Hematopoietic multipotent progenitor cell treated with erythropoietin and hydrocortisone succinate and interleukin-3 and kit ligand, for 4 days (in vitro differentiated cells): ENCODE measurements around the gene SH3PXD2A.
"Not testable (repeated sequence)": the region's sequence is repeated elsewhere in the genome, so short reads cannot be mapped to it uniquely, and the experiment has no call there.

Experiments used
- DNase-seq: peaks from one replicate; pipeline ENCODE4 v3.0.0-alpha.2; 2015

SH3PXD2A gene

DNA sequence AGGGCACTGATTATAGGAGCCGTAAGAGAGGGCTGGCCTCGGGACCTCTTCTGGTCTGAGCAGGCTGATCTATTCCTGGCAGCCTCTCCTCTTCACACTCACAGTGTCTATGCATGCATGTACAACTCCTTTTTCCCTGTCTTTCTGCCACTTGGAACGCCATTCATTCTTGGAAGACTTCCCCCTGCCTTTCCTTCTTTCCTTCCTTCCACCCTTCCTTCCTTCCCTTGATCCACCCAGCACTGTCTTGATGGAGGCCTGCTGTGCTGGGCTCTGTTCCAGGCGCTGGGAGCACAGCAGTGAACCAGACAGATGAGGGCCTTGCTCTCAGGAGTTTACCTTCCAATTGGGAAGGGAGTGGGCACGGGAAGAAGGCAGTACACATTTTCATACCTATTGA is 114.8 kb downstream of the SH3PXD2A start:
- DNase-seq = no peak

DNA sequence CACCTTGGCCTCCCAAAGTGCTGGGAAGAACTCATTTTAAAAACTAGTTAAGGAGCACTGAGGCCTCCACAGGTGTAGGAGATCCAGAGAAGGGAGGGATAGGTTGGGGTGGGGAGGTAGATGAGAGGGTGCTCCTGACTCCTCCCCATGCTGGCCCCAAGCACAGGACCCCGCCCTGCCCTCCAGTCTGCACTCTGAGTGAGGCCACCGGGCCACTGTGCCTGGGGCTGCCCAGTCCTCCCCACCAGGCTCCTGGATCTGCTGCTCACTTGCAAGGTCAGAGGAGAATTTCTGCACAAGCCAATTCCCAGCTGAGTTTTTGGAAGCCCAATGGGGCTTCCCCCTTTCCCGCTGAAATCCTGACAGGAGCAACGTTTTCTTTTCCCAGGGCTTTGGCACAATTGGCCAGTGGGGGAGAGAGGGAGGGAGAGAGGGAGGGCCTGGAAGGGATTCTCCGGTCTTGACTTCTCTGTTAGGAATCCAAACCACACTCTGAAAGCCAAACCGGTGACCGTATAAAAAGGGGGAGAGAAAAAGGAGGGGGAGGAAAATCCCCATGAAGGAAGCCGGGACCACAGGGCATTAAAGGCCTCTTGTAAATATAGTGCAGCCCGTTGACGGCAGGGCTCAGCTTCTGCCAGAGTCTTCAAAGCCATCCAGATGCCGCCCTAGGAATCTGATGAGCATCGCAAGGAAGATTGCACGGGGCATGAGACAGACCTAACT is 116.2 kb downstream of the SH3PXD2A start:
- no peak for DNase-seq

DNA sequence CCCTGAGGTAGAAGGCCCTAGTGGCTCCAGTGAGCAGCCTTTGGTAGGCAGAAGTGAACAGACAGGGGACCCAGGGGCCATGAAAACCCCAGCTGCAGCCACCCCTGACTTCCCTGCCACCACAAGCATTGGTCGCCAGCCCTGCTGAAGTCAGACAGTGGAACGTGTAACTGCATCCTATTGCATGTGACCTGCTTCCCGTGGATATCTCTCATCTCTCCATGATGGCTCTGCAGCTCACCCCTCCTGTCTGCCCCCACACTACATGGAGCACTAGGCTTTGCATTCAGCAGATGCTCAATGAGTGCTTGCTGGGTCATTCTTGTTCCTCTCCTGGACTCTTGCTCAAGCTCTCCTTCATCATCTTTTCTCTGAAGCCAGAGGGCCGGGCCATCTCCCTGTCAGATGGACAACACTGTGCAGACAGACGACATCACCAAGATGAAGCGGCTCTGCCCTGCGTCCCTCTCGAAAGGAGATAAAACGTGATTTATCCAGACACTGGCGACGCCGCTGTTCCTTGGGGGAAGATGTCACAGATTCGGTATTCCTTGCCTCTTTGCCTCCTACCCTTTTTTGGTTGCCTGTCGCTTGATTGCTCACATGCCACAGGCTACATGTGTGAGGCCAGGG is 117.5 kb downstream of the SH3PXD2A start:
- DNase-seq = no peak

DNA sequence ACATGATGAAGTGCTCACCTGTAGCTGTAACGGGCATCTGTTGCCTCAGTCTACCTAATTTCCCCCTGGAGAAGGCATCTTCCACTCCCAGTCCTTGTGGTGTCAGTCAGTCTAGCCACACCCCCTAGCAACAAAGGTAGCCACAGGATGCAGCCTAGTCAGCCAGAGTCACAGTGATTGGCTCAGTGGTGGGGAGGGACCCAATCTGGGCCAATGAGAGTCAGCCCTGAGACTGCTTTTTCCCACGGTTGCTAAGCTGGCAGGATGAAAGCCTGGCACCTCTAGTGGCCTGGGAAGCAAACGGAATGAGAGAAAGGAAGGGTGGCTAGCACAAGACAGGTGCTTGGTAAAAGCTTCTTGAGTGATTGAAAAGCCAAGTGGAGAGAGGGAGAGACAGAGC is 118.6 kb downstream of the SH3PXD2A start:
- DNase-seq = peak; percentile 41

GRCh38 chr10:103736044-103736443 is 119.3 kb downstream of the SH3PXD2A start:
- no peak for DNase-seq

- no peak for DNase-seq
Observed at GRCh38 chr10:103734731-103735130, 120.6 kb downstream of the SH3PXD2A start.

GRCh38 chr10:103733045-103733419 is 122.3 kb downstream of the SH3PXD2A start:
- DNase-seq = no peak

DNA sequence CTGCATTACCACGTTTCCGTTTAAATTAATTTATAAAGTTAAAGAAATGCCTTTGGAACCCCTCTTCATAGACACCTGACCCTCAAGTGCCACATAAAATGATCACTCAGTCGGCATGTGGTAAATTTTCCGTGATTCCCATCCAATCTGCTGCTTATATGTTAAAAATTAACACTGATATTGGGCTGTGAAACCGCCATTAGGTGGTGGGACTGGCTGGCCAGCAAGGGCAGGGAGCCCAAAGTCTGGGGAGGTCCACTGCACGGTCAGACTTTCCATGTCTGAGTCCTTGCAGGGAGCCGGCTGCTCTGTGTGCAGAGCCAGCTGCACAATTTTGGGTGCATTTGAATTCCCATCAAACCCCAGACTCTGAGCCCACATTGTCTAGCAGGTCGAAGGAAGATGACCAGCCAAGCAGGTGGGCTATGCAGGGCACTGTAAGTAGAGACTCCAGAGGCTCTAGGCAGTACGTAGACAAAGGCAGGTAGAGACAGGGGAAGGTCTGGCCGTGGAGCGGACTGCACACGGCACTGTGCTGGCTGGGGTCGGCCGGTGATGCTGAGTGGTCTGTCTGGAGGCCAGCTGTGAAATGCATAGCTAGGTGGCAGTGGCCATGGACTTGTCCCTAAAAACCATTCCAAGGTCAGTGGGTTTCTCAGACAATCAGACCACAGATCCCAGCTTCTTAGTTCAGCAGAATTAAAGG is 122.9 kb downstream of the SH3PXD2A start:
- no peak for DNase-seq

DNA sequence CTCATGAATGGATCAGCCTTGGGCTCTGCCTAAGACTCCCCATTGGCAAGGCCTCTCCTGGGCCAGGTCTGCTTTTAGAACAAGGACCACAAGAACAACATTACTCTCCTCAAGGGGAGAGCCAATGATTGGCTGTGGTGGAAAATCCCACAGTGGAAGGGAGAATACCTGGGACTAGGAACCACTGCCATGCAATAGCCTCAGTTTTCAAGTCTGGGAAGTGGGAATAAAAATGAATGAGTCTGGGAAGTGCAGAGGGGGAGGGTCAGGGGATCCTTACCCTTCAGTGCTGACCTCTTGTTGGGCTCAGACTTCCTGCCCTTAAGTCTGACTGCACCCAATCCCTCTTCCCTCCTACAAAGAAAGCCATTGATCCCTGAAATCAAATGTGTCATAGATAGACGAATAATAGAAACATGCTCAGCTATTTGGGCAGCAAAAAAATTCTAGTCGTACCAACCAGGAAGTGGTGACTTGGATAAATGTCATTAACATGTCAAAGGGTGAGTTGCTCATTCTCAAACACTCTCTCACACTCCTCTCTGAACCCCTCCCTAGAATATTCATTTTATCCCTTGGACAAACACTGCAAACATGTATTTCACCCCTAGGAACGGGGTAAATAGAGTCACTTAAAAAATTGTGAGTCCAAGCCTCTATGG is 123.6 kb downstream of the SH3PXD2A start:
- DNase-seq = no peak

DNA sequence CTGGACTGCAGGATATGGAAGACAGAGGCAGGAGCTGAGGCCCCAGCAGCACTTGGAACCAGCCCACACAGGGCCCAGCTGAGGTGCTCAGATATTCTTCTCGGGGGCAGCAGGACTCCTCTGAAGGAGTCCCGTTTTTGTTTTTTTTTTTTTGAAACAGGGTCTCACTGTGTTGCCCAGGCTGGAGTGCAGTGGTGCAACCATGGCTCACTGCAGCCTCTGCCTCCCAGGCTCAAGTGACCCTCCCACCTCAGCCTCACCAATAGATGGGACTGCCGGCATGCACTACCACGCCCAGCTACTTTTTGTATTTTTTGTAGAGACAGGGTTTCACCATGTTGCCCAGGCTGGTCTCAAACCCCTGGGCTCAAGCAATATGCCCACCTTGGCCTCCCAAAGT is 124.3 kb downstream of the SH3PXD2A start:
- DNase-seq = not testable (repeated sequence)

- DNase-seq = no peak
Observed at GRCh38 chr10:103729851-103730250, 125.5 kb downstream of the SH3PXD2A start.

DNA sequence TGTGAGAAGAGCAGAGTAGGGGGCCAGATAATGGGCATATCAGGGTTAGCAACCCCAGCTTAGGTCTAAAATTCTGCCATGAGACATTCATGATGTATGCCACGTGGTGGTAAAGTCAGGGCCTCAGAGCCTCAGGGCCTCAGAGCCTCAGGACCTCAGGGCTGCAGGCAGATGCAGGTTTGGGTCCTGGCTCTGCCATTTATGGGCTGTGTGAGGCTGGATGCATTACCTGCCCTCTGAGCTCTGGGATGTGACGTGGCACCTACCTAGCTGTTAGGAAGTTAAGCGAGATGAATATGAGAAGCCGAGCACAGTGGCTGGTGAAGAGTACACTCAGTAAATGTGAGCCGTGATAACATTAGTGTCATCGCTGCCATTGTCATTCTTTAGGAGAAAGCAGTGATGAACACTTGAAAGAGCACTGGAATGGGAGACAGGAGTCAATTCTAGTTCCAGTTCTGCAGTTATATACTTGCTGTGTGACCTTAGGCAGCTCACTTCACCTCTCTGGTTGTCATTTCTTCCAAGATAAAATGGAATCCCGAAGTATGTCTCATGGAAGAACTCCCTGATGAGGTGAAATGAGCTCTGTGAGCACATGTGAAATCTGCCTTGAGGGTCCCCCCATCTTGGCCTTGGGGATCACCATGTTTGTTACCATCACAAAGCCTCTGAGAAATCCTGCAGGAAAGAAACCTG is 127.2 kb downstream of the SH3PXD2A start:
- DNase-seq = no peak

DNA sequence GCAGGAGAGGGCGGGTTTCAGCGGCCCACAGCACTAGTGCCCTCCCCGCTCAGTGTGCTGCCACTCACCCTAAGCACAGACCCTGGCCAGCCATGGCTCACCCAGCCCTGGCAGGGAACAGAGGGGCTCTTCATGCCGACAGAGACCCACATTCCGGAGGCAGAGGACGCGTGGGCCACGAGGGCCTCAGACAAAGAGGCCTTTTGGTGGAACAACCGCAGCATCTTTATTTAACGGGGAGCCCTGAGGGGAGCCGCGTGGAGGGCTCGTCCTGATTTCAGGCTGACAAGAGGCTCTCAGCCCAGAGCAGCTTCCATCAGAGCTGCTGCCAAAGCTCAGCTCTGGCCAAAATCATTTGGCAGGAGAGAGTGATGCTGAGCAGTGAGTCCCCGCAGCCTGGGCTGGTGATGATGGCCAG is 127.8 kb downstream of the SH3PXD2A start:
- DNase-seq = no peak

DNA sequence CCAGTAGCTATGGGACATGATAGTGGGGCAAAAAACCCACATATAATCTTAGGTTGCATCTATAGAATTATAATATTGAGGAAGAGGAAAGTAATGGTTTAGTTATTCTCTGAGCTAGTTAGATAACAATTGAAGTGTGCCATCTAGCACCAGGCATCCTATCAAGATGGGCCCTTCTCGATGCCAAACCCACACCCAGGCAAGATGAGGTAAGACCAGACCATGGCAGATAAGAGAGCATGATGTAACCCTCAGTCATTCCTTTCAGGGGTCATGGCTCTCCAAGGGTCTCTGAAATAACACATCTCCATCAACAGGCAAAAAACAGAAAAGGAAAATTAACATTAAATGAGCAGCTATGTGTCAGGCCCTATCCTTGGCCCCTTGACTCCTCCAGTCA is 128.7 kb downstream of the SH3PXD2A start:
- DNase-seq = peak; percentile 53

DNA sequence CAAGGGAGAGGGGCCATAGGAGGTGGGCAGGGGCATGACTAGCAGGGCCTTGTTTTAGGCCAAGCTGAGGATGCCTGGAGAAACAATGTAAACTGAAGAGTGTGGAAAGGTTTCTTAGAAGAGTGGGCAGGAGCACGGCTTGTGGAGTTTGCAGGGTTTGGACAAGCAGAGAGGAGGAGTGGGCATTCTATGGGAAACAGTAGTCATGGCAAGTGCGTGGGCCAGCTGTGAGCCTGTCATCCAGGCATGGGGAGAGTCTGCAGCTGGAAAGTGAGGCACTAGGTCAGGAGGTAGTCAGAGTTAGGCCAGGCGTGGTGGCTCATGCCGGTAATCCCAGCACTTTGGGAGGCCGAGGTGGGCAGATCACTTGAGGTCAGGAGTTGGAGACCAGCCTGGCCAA is 130.1 kb downstream of the SH3PXD2A start:
- no peak for DNase-seq

DNA sequence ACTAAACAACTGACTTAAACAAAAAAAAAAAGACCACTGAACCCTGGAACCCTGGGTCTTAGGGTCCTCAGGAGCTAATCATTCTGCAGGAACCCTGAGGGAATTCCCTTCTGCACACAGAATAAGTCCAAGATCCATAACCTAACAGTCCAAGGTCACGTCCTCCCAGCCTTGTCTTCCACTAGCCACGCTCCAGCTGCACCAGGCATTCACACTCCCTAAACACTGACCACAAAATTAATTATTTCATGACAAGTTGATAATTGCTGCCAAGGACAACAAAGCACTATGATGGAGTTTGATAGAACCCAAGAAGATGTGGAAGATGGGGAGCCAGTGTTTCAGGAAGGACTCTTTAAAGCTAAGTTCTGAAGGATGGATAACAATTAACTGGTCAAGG is 130.6 kb downstream of the SH3PXD2A start:
- no peak for DNase-seq

GRCh38 chr10:103724074-103724473 is 131.3 kb downstream of the SH3PXD2A start:
- no peak for DNase-seq

DNA sequence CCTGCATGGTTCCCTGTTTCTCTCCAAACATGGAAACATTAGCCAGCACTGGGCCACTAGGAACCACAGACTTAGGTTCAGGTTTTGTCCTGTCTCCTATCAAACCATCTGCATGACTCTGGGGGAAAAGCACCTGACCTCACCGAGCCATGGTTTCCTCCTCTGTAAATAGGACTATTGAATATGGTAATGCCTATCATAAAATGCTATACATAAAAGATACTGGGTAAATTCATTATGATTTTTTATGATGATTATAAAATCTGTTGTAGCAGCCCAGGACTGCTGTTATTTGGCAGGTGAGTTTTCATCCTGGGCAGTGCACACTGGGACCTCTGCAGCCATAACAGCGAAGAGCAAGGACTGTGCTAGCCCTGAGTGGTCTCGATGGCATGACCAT is 131.8 kb downstream of the SH3PXD2A start:
- no peak for DNase-seq

DNA sequence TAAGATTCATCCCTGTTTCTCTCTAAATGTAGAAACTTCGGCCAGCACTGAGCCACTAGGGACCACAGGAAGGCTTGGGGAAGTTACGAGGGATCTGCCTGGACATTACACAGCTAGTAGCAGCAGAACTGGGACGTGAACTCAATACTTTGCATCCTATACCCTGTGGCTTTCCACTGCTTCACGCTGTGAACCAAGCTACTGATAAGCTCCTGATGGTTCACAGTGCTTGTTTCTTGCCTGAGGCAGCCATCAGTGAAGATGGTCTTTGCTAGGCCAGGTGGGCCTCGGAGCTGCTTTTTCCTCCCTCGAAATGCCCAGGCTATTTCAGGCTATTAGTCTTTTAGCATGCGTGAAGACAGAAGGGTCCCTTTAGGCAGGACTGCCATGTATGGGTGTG is 132.7 kb downstream of the SH3PXD2A start:
- no peak for DNase-seq

- DNase-seq = no peak
Observed at GRCh38 chr10:103720964-103721335, 134.4 kb downstream of the SH3PXD2A start.

GRCh38 chr10:103720328-103720963 is 134.9 kb downstream of the SH3PXD2A start:
- DNase-seq = no peak

DNA sequence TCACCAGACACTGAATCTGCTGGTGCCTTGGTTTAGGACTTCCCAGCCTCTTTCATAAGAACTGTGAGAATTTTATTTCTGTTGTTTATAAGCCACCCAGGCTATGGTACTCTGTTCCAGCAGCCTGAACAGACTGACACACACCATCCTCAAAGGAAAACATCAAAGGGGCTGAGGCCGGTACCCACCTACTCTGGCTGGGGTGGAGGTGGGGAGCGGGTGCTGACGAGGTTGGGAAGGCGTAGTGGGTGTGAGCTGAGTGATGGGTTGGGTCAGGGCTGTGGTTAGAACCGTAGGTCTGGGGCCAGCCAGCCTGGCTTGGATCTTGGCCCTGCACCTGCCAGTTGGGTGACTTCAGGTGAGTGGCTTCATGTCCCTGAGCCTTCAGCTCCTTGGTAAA is 136.3 kb downstream of the SH3PXD2A start:
- no peak for DNase-seq

DNA sequence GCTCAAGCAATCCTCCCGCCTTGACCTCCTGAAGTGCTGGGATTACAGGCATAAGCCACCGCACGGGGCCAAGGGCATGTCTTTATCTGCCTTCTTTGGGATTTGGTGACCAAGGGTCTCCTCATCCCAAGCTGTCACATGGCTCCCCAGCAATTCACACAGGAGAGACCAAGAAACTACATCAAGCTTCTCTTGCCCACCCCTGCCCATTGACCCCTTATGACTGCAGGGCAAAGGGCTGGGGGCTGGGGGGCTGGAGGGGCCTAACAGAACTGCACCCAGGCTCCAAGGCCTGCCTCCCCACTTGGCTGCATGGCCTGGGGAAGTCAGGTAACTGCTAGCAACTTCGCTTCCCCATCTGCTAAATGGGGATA is 137.1 kb downstream of the SH3PXD2A start:
- no peak for DNase-seq
